Measurements from ENCODE around the gene MCC.

Gene MCC

DNA sequence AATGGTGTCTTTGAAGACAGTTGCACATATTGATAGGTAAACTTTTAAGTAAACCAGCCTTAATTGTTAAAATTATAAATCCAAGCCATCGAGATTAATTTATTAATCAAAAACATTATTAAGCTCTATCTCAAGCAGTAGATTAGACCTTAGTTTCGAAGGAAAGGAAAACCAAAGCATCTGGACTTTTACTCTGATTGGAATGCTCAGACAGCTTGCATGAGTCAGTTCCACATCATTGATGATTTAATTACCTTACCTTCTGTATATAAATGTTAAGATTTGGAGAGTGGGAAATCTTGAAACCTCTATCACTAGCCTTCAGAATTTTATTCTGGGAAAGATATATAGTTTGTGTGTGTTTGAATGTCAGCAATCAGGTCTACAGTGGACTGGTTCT, 487.8 kb downstream of the MCC start:
- CTCF ChIA-PET, result no interaction called here
- DNase-seq (ENCODE audit: low read depth, low spot score), result no peak
- TF ChIP-seq CTCF (IDR thresholded peaks at IDR 0.05; ENCODE audit: insufficient read depth, low read length, missing control alignments), result no peak
- POLR2A ChIA-PET, result no interaction called here
- no peak overlapping the region for H3K4me3 ChIP-seq (ENCODE audit: low read depth, low read length)

- TF ChIP-seq CTCF (IDR thresholded peaks at IDR 0.05; ENCODE audit: insufficient read depth, low read length, missing control alignments), result no peak
- POLR2A ChIA-PET, result no interaction called here
These were observed 490.0 kb downstream of the MCC start for GRCh38 chr5:112998296-112998695.

GRCh38 chr5:112996830-112997374, 491.4 kb downstream of the MCC start:
- CTCF ChIA-PET, result interaction anchor here (0.8 to 7.9 kb wide), 66 partner anchors 10 to 667 kb away, joined by 3 to 147 read pairs (median 5); partner anchors contain the start of genes DCP2 and YTHDC2
- POLR2A ChIA-PET, result interaction anchor here (1.1 kb wide), 1 partner anchor 136 kb away, joined by 3 read pairs; the partner anchor contains the start of gene SRP19
- no peak overlapping the region for H3K4me3 ChIP-seq (ENCODE audit: low read depth, low read length)
- TF ChIP-seq CTCF (IDR thresholded peaks at IDR 0.05; ENCODE audit: insufficient read depth, low read length, missing control alignments), result no peak
- no peak for DNase-seq (ENCODE audit: low read depth, low spot score)

More at GRCh38 chr5:112998296-112998695, 490.0 kb downstream of the MCC start:
- CTCF ChIA-PET, result interaction anchor here (1.3 to 7.9 kb wide), 3 partner anchors 330 to 608 kb away, joined by 3 to 147 read pairs (median 53); partner anchors contain the start of gene YTHDC2
- no peak overlapping the region for H3K4me3 ChIP-seq (ENCODE audit: low read depth, low read length)
- no peak for DNase-seq (ENCODE audit: low read depth, low spot score)

GRCh38 chr5:112995764-112996618, 492.3 kb downstream of the MCC start:
- H3K4me3 ChIP-seq (ENCODE audit: low read depth, low read length), result no peak overlapping the region
- CTCF ChIA-PET, result interaction anchor here (0.6 to 7.9 kb wide), 80 partner anchors 10 to 668 kb away, joined by 3 to 147 read pairs (median 4); partner anchors contain the start of genes DCP2 and YTHDC2
- TF ChIP-seq CTCF (IDR thresholded peaks at IDR 0.05; ENCODE audit: insufficient read depth, low read length, missing control alignments), result peak; percentile 78
- POLR2A ChIA-PET, result interaction anchor here (0.8 to 1.1 kb wide), 2 partner anchors 135 to 492 kb away, joined by 3 to 4 read pairs; partner anchors contain the start of genes MCC and SRP19
- DNase-seq (ENCODE audit: low read depth, low spot score), result peak; percentile 26

DNA sequence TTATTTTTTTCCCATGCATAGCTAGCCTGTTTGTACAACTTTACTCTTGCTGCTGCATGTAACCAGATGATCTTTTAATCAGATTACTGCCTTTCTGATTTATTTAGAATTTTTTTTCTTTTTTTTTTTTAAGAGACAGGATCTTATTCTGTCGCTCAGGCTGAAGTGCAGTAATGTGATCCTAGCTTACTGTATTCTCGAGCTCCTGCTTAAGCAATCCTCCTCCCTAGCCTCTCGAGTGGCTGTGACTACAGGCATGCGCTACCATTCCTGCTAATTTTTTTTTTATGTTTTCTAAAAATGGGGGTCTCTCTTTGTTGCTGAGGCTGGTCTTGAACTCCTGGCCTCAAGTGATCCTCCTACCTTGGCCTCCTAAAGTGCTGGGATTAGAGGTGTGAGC, 502.0 kb downstream of the MCC start:
- ChIA-PET CTCF (interaction anchor here (4.9 kb wide), 1 partner anchor 10 kb away, joined by 44 read pairs; no protein-coding TSS in a partner anchor), POLR2A (interaction anchor here (1.2 kb wide), 1 partner anchor 10 kb away, joined by 3 read pairs; the partner anchor contains the start of gene DCP2)
- no peak overlapping the region for H3K4me3 ChIP-seq (ENCODE audit: low read depth, low read length)

More for the DNA sequence above, 502.0 kb downstream of the MCC start:
- DNase-seq (ENCODE audit: low read depth, low spot score), result no peak
- TF ChIP-seq CTCF (IDR thresholded peaks at IDR 0.05; ENCODE audit: insufficient read depth, low read length, missing control alignments), result no peak
